Measurements from ENCODE around the gene CD59. TPM values are rescaled to one million over a fixed set of nuclear protein-coding genes. Genes with fewer than 3 reads are reported as not detected.

The CD59 gene
- 100 to 1,000 TPM; 190 to 448 (median 302) TPM for total RNA-seq

GRCh38 chr11:33736148-33736812 is at the start of gene CD59:
CD59 (minus strand) TSS chr11:33736423; CDS start chr11:33722445, 13,978 bp downstream.
- no peaks in the 10 kb centered on the region for H3K9me3 ChIP-seq
- peak within 1 kb of the TSS; percentile 91 to 98 (median 96) for H3K27ac ChIP-seq
- 0% methylated on average over 38 to 40 of the region's 48 CpGs for WGBS, 2 donors
- peak; percentile 92 to 94 for DNase-seq (ENCODE audit: low spot score in 2 of 2)
- H3K4me1 ChIP-seq: peaks cover 0 to 46% (median 23%) of the 10 kb centered on the region in 4 donors
- H3K36me3 ChIP-seq: peaks cover 0 to 19% (median 0%) of the 10 kb centered on the region in 3 donors
- peak within 1 kb of the TSS; percentile 76 to 89 (median 81) for H3K4me3 ChIP-seq
- TF ChIP-seq EP300 (IDR thresholded peaks at IDR 0.05) (peak in 1 of 2 donors; percentile 99), POLR2A (IDR thresholded peaks at IDR 0.05) (peak; percentile 91 to 97)
- TF ChIP-seq, protein P1, sequence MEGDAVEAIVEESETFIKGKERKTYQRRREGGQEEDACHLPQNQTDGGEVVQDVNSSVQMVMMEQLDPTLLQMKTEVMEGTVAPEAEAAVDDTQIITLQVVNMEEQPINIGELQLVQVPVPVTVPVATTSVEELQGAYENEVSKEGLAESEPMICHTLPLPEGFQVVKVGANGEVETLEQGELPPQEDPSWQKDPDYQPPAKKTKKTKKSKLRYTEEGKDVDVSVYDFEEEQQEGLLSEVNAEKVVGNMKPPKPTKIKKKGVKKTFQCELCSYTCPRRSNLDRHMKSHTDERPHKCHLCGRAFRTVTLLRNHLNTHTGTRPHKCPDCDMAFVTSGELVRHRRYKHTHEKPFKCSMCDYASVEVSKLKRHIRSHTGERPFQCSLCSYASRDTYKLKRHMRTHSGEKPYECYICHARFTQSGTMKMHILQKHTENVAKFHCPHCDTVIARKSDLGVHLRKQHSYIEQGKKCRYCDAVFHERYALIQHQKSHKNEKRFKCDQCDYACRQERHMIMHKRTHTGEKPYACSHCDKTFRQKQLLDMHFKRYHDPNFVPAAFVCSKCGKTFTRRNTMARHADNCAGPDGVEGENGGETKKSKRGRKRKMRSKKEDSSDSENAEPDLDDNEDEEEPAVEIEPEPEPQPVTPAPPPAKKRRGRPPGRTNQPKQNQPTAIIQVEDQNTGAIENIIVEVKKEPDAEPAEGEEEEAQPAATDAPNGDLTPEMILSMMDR (IDR thresholded peaks at IDR 0.05): peak in 1 of 5 experiments; percentile 29
- no peaks in the 10 kb centered on the region for H3K27me3 ChIP-seq

DNA sequence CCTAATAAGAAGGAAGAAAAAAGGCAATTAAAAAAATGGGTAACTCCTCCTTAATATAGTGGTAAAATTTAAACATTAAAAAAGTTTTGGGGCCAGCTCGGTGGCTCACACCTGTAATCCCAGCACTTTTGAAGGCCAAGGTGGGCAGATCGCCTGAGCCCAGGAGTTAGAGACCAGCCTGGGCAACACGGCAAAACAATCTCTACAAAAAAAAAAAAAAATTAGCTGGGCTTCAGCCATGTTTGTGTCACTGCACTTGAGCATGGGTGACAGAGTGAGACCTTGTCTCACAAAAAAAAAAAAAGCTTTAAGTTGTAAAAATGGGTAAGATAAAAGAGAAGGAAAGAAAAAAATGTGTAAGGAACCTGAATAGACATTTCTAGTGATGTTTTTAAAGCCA is 49.4 kb upstream of the CD59 start:
- 80 to 89% methylated on average over 3 of the region's 3 CpGs for WGBS, 2 donors
- TF ChIP-seq, protein P1 (IDR thresholded peaks at IDR 0.05): no peak
- TF ChIP-seq POLR2A (IDR thresholded peaks at IDR 0.05) (no peak), EP300 (IDR thresholded peaks at IDR 0.05) (no peak)
- Histone ChIP-seq H3K36me3 (no peaks in the 10 kb centered on the region), H3K27ac (no peak overlapping the region), H3K4me1 (no peaks in the 10 kb centered on the region), H3K4me3 (no peak overlapping the region), H3K27me3 (no peaks in the 10 kb centered on the region), H3K9me3 (no peaks in the 10 kb centered on the region)
- DNase-seq (ENCODE audit: low spot score in 2 of 2): no peak

DNA sequence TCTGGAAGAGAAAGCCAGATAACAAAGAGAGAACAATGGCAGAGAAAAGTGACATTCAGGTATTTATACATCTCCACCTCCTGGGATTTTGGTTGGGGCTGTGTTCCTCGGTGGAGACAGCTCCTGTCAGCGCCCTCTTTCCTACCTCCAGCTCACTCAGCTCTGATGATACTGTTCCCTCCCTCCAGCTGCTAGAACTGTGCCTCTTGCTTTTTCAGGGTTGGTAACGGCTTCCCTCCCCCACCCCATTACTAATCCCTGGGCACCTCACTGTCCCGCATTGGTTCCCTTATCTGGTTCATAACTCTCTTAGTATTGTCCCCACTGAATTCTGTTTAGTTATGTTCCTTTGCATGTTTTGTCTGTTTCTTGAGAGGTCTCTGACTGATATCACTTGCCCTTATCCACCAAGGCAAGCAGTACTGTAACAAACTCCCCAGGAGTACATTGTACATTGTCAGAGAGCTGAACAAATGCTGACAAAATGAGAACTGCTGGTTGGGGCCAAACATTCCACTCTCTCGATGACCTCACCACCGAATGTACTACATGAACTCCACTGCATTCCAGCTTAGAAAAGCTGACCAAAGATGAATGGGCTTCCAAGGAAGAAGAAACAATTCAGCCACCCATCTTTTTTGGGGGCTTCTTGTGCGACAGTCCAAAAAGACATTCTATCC is 43.8 kb upstream of the CD59 start:
- Histone ChIP-seq H3K27ac (peak overlapping the region in 2 of 4 donors; percentile 14 to 60), H3K4me3 (no peak overlapping the region), H3K36me3 (no peaks in the 10 kb centered on the region), H3K4me1 (peaks cover 0 to 35% (median 12%) of the 10 kb centered on the region in 4 donors), H3K27me3 (no peaks in the 10 kb centered on the region), H3K9me3 (no peaks in the 10 kb centered on the region)
- no peak for TF ChIP-seq POLR2A (IDR thresholded peaks at IDR 0.05)
- TF ChIP-seq, protein P1 (IDR thresholded peaks at IDR 0.05): no peak
- no peak for TF ChIP-seq EP300 (IDR thresholded peaks at IDR 0.05)
- 45 to 58% methylated on average over 7 of the region's 7 CpGs for WGBS, 2 donors
- DNase-seq (ENCODE audit: low spot score in 2 of 2): no peak

DNA sequence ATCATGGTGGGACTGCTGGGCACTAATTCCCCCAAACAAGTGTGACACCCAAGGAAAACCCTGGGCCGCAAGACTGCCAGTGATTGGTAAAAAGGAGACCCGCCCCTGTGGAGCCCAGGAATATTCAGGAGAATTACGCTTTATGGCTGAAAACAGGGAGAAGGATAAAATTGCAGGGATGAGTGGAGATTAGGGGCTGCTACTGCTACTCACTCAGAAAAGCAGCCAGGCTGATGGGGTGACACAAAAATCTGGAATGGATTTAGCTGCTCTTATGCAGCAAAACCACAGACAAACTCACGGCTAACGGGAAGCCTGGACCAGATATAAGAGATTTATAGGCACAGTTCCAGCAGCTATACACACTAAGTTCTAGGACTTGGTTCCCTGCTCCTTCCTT is 42.5 kb upstream of the CD59 start:
- H3K36me3 ChIP-seq: no peaks in the 10 kb centered on the region
- H3K27ac ChIP-seq: peak overlapping the region in 1 of 4 donors; percentile 28
- TF ChIP-seq EP300 (IDR thresholded peaks at IDR 0.05) (no peak), POLR2A (IDR thresholded peaks at IDR 0.05) (no peak)
- TF ChIP-seq, protein P1 (IDR thresholded peaks at IDR 0.05): no peak
- WGBS, 2 donors: 27% methylated on average over 5 of the region's 5 CpGs
- H3K9me3 ChIP-seq: no peaks in the 10 kb centered on the region
- H3K27me3 ChIP-seq: no peaks in the 10 kb centered on the region
- no peak for DNase-seq (ENCODE audit: low spot score in 2 of 2)
- H3K4me1 ChIP-seq: peaks cover 0 to 38% (median 15%) of the 10 kb centered on the region in 4 donors
- no peak overlapping the region for H3K4me3 ChIP-seq

GRCh38 chr11:33777906-33778305 is 41.7 kb upstream of the CD59 start:
- DNase-seq (ENCODE audit: low spot score in 2 of 2): no peak
- TF ChIP-seq POLR2A (IDR thresholded peaks at IDR 0.05) (no peak), EP300 (IDR thresholded peaks at IDR 0.05) (no peak)
- TF ChIP-seq, protein P1 (IDR thresholded peaks at IDR 0.05): no peak

More at GRCh38 chr11:33777906-33778305, 41.7 kb upstream of the CD59 start:
- no peak overlapping the region for H3K27ac ChIP-seq
- 88 to 92% methylated on average over 9 of the region's 9 CpGs for WGBS, 2 donors
- no peak overlapping the region for H3K4me3 ChIP-seq
- H3K27me3 ChIP-seq: no peaks in the 10 kb centered on the region
- no peaks in the 10 kb centered on the region for H3K9me3 ChIP-seq
- H3K36me3 ChIP-seq: no peaks in the 10 kb centered on the region
- peaks cover 0 to 45% (median 18%) of the 10 kb centered on the region in 4 donors for H3K4me1 ChIP-seq

Data from tibial nerve (tissue), 4 donors.